OCI-LY3 (cell line): ENCODE data around the gene VWA1.

Experiments
- EZH2phosphoT487 ChIP-seq: fragments of 200-600 bp; shearing (Covaris generic); IDR thresholded peaks from 2 replicates; pipeline ENCODE4 v1.6.1; 2018; ENCODE audit warnings: antibody characterized with exemption, mixed run types, low read depth
- TF ChIP-seq, protein P1 (sequence below): fragments of 200-600, 300-600 bp; sonication (generic); IDR thresholded peaks from 2 replicates; pipeline ENCODE4 v1.5.1; 2014; ENCODE audit warnings: antibody characterized with exemption, low read length, low read depth

DNA sequence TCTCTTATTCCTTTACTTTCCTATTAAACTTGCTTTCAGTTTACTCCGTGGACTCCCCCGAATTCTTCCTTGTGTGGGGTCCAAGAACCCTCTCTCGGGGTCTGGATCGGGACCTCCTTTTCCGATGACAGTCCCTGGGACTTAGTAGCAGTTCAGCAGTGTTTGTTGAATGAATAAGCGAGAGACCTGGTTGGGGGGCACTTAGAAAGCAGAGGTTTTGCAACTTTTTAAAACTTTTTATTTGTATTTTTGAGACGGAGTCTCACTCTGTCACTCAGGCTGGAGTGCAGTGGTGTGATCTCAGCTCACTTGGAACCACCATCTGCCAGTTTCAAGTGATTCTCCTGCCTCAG is 12.3 kb upstream of the VWA1 start:
- TF ChIP-seq, protein P1, sequence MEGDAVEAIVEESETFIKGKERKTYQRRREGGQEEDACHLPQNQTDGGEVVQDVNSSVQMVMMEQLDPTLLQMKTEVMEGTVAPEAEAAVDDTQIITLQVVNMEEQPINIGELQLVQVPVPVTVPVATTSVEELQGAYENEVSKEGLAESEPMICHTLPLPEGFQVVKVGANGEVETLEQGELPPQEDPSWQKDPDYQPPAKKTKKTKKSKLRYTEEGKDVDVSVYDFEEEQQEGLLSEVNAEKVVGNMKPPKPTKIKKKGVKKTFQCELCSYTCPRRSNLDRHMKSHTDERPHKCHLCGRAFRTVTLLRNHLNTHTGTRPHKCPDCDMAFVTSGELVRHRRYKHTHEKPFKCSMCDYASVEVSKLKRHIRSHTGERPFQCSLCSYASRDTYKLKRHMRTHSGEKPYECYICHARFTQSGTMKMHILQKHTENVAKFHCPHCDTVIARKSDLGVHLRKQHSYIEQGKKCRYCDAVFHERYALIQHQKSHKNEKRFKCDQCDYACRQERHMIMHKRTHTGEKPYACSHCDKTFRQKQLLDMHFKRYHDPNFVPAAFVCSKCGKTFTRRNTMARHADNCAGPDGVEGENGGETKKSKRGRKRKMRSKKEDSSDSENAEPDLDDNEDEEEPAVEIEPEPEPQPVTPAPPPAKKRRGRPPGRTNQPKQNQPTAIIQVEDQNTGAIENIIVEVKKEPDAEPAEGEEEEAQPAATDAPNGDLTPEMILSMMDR = no peak
- no peak for TF ChIP-seq EZH2phosphoT487
